HG03575 (cell line): Measurements from ENCODE around the gene AMOT.

ENCODE experiments used
- ATAC-seq: cut with Tn5 transposase; IDR thresholded peaks from one replicate; pipeline ENCODE4 v1.9.1; 2021; ENCODE audit not compliant: unreplicated experiment, insufficient number of reproducible peaks, low FRiP score; ENCODE audit errors: extremely low read depth

Gene AMOT

DNA sequence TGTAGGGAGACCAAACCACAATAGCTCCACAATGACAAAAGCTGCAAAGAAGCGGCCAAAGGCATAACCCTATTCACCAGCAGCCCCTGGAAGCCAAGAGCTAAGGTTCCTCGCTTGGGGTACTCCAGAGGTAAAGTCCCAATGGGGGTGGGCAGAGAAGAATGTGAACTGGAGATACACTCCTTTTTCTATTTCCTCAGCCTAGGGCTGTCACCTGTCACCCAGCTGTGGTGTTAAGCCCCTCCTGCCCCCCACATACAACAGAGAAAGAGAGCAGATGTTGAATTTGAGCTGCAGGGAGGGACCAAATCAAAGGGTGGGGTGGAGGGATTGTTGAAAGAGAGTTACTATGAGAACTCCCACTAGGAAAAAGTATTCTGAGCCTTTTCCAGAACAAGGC, 26.1 kb downstream of the AMOT start:
- no peak for ATAC-seq

GRCh38 chrX:112812741-112813140, 27.9 kb downstream of the AMOT start:
- no peak for ATAC-seq

DNA sequence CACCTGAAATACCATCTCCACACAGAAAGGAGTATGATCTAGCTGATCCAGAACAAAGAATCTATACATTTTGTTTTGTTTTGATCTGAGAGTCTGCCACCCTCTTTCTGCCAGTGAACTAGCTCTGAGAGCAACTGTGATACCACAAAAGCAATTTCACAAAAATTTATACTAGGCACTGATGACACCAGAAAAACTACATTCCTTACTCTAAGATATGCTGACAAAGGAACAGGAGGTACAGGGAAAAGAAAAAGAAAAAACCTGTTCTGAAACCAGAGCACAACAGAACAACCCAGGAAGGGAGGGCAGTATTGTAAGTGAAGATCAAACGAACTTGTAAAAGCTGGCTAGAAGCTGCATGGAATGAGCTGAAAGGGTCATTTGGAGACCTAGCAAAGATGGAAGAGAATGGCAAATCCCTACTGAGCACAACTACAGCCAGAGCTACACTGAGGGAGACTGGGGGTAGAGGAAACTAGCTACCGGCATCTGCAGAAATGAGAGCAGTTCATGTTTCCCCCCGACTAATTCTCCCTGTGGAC, 31.9 kb downstream of the AMOT start:
- ATAC-seq, result no peak

DNA sequence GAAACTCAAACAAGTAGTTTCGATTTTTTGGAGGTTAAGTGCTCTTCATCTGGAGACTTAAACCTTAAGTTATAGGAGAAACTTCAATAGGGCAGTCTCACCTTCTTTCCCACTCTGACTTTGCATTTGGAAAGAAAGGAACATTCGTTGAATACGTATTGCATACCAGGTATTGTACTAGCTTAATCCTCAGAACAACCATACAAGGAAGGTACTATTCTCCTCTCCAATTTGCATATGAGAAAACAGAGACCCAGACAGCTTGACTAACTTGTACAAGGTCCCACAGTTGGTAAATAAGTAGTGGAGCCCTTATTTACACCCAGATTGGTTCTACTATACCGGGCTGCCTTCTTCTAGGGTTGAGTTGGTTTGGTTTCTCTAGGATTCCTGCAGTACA, 32.6 kb downstream of the AMOT start:
- no peak for ATAC-seq

GRCh38 chrX:112803060-112803459, 37.6 kb downstream of the AMOT start:
- ATAC-seq, result no peak

- ATAC-seq, result no peak
Measured at GRCh38 chrX:112802541-112802940, 38.1 kb downstream of the AMOT start.

DNA sequence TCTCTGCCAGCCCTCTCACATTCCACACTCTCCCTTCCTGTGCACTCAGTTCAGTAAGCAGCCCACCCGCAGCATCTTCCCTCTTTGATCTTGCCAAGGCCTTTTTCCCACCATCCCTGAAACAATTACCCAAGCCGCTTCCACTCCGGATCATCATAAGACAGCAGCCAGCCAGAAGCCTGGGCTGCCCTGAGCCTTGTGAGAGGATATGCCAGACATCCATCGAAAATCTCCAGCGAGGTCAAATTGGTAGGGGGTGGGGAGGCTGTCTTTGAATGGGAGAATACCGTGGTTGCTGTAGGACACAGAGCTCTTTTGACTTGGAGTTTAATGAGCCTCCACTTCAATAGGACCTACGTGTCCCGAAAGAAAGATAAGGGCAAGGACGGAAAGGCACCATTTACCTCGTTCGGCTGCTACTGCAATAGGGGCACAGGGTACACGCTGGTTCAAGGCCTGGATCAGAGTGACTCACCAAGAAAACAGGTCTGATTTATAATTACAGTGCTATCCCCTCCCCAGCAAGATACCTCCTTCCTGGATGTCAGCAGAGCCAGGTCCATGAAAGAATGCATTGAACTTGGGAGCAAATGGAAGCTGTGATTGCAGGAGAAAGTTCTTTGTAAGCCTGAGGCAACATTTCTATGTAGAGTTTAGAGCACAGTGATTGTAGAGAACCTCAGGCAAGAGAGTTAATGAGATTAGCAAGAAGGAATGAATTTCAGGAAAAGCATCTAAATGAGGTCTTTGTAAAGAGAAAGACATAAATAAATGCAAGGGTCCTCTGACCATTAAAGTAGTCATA, 39.5 kb downstream of the AMOT start:
- no peak for ATAC-seq

GRCh38 chrX:112799425-112799824, 41.2 kb downstream of the AMOT start:
- no peak for ATAC-seq

GRCh38 chrX:112798736-112799135, 41.9 kb downstream of the AMOT start:
- ATAC-seq, result no peak

DNA sequence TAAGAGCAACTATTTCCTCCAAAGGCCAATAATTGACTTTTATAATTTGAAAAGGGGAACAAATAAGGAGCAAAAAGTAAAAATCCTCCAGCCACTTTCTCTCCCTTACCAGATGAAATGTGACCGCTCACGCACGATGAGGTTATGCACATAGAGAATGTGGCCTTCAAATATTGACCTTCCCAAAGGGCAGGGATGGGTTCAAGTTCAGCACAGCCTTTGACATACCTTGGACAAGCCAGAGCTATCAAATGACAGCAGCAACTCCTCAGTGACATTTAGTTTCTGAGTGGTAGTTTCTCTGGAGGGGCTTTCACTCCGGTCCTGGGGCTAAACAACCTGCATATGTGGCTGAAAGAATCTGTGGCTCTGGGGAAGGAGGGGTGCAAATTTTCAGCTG, 50.7 kb downstream of the AMOT start:
- ATAC-seq, result no peak

DNA sequence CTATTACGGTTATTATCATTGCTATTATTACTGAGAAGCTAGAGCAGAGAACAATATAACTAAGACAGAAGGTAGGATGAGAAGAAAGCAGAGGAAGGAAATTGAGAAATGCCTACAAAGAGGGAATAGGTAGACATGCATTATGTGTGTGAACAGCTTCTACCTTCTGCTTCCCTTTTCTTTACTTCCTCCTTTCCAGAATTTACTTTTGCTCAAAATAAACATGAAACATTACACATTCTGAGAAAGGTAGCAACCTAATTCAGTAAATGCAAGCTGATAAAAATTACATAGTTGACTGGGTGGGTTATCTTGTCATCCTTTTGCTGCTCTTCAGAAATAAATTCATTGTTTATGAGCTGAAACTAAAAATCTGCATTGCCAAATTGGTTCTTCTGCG, 54.6 kb downstream of the AMOT start:
- ATAC-seq, result no peak

GRCh38 chrX:112785344-112785743, 55.3 kb downstream of the AMOT start:
- ATAC-seq, result no peak

DNA sequence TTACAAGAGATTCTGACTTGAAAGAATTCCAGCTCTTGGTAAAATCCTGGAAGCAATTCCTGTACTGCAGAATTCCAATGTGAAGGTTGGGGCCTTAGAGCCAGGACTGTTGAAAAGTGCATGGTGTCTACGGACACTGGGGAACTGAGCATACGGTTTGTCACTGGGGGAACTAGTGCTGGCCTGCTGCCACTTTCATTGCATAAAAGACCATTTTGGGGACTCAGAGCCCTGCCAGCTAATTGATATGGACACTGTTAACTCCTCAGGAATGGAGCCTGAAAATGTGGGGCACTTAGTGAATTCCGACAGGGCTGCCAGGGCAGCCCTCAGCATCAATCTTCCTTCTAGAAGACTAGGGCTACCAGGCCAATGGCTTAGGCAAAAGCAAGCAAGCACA, 55.9 kb downstream of the AMOT start:
- no peak for ATAC-seq

DNA sequence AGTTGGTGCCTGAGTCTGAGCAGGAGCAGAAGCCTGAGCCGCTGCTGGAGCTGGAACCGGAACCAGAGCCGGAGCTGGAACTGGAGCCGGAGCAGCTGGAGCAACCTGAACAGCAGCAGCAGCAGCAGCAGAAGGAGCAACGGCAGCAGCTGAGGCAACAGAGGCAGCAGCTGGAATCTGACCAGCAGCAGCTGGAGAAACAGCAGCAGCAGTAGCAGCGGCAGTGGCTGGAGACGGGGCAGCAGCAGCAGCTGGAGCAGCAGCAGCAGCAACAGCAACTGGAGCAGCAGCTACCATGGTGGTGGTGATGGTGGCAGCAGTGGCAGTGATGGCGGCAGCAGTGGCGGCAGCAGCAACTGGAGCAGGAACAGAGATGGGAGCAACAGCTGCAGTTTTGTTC, 61.5 kb downstream of the AMOT start:
- no peak for ATAC-seq

GRCh38 chrX:112774651-112775293, 65.9 kb downstream of the AMOT start:
- ATAC-seq, result no peak

DNA sequence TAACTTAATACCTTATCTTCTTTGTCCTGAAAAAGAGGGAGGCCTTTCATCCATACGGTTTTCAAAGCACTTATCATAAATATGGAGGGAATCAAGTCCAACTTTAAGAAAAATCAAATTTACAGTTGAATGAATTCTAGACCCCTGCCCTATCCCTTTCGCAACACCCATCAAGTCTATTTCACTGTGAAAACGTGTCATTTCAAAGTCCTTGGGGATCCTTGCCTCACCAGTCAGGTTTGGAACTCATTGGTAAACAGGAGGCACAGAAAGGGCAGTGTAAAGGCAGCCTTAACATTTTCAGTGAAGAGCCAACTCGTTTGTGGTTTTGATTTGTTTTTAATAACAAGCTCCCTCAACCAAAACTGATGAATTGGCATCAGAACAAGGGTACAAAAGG, 66.5 kb downstream of the AMOT start:
- ATAC-seq, result no peak

DNA sequence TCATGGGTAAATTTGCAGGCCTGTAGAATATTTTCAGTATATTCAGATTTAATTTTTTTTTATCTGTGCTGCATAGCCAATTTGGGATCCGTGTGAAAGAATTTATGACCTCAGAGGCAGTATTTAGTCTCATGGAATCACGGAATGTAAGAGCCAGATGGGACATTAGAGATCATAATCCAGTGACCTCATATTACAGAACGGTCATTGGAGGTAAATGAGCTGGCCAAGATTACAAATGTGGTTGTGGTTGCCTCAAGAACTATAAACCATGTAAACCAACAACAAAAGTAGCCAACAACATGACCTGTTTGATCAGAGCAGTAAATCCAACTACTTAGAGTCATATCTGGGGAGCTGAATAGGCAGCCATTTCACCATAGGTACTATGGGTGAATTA, 71.6 kb downstream of the AMOT start:
- no peak for ATAC-seq

DNA sequence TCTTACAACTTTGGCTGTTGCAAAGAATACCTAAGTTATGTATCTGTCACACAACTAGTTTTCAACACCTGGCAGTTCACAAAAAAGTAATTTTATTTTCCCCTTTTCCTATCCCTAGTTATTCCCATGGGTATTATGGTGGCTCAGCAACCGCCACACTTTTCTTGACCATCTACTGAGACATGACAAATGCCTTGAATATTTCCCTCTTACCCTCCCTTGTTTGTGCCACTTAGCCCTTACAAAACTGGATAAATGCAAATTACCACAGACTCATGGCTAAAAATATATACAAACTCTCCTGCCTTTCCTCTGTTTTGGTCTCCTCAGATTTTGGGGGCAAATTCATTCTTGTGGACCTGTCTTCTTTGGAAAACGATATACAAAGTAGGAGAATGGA, 72.1 kb downstream of the AMOT start:
- no peak for ATAC-seq

DNA sequence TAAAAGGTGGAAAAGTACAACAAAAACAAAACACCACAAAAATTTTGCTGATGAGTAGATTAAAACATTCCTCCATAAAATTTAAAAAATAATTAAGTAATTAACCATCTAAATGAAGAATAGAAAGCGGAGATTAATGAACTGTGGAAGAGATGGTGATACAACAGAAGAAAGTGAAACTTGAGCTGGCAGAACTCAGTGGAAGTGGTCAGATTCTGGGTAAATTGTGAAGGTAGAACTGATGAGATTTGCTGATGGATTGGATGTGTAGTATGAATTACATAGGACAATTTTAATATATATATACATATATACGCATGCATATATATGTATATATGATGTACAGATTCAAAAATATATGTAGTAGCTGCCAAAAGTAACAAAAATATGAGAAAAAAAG, 73.9 kb downstream of the AMOT start:
- no peak for ATAC-seq
